ENCODE data around the gene DUS2. TPM values are rescaled to one million over a fixed set of nuclear protein-coding genes. Genes with fewer than 3 reads are reported as not detected.

DUS2 gene
- total RNA-seq, 1 experiment from 2014 or later, result 27.9 TPM

DNA sequence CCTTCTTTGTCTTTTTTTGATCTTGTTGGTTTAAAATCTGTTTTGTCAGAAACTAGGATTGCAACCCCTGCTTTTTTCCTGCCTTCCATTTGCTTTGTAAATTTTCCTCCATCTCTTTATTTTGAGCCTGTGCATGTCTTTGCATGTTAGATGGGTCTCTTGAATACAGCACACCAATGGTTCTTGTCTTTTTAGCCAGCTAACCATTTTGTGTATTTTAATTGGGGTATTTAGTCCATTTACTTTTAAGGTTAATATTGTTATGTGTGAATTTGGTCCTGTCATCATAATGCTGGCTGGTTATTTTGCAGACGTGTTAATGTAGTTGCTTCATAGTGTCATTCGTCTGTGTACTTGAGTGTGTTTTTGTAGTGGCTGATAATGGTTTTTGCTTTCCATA is 88.3 kb downstream of the DUS2 start:
- Mint-ChIP-seq H3K9me3 (peaks cover 41% of the 10 kb centered on the region), H3K27me3 (ENCODE audit: low read depth) (no peaks in the 10 kb centered on the region; the same call in 1 of the 2 replicates), H3K4me3 (no peak overlapping the region), H3K36me3 (peaks cover 37% of the 10 kb centered on the region), H3K27ac (no peak overlapping the region), H3K4me1 (no peaks in the 10 kb centered on the region)
- no peak for ATAC-seq
- POLR2A ChIA-PET, result no interaction called here
- CTCF ChIA-PET, result no interaction called here
- no peak for DNase-seq (ENCODE audit: low spot score)
- TF ChIP-seq TCF7 (CRISPR knock-in tag; IDR thresholded peaks at IDR 0.05; ENCODE audit: low read depth), result no peak
- no peak for TF ChIP-seq NR3C1 (CRISPR knock-in tag; conservative IDR thresholded peaks at IDR 0.05; ENCODE audit: low read depth)
- TF ChIP-seq, protein P1, sequence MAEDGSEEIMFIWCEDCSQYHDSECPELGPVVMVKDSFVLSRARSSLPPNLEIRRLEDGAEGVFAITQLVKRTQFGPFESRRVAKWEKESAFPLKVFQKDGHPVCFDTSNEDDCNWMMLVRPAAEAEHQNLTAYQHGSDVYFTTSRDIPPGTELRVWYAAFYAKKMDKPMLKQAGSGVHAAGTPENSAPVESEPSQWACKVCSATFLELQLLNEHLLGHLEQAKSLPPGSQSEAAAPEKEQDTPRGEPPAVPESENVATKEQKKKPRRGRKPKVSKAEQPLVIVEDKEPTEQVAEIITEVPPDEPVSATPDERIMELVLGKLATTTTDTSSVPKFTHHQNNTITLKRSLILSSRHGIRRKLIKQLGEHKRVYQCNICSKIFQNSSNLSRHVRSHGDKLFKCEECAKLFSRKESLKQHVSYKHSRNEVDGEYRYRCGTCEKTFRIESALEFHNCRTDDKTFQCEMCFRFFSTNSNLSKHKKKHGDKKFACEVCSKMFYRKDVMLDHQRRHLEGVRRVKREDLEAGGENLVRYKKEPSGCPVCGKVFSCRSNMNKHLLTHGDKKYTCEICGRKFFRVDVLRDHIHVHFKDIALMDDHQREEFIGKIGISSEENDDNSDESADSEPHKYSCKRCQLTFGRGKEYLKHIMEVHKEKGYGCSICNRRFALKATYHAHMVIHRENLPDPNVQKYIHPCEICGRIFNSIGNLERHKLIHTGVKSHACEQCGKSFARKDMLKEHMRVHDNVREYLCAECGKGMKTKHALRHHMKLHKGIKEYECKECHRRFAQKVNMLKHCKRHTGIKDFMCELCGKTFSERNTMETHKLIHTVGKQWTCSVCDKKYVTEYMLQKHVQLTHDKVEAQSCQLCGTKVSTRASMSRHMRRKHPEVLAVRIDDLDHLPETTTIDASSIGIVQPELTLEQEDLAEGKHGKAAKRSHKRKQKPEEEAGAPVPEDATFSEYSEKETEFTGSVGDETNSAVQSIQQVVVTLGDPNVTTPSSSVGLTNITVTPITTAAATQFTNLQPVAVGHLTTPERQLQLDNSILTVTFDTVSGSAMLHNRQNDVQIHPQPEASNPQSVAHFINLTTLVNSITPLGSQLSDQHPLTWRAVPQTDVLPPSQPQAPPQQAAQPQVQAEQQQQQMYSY (CRISPR knock-in tag; IDR thresholded peaks at IDR 0.05), result no peak
- TF ChIP-seq, protein P2, sequence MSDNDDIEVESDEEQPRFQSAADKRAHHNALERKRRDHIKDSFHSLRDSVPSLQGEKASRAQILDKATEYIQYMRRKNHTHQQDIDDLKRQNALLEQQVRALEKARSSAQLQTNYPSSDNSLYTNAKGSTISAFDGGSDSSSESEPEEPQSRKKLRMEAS (CRISPR knock-in tag; IDR thresholded peaks at IDR 0.05), result no peak
- no peak for TF ChIP-seq SMAD3 (CRISPR knock-in tag; IDR thresholded peaks at IDR 0.05; ENCODE audit: borderline replicate concordance)
- no peak for TF ChIP-seq ZNF263 (CRISPR knock-in tag; IDR thresholded peaks at IDR 0.05; ENCODE audit: low read depth)
- TF ChIP-seq, protein P3, sequence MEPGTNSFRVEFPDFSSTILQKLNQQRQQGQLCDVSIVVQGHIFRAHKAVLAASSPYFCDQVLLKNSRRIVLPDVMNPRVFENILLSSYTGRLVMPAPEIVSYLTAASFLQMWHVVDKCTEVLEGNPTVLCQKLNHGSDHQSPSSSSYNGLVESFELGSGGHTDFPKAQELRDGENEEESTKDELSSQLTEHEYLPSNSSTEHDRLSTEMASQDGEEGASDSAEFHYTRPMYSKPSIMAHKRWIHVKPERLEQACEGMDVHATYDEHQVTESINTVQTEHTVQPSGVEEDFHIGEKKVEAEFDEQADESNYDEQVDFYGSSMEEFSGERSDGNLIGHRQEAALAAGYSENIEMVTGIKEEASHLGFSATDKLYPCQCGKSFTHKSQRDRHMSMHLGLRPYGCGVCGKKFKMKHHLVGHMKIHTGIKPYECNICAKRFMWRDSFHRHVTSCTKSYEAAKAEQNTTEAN (CRISPR knock-in tag; IDR thresholded peaks at IDR 0.05), result no peak
- TF ChIP-seq, protein P4, sequence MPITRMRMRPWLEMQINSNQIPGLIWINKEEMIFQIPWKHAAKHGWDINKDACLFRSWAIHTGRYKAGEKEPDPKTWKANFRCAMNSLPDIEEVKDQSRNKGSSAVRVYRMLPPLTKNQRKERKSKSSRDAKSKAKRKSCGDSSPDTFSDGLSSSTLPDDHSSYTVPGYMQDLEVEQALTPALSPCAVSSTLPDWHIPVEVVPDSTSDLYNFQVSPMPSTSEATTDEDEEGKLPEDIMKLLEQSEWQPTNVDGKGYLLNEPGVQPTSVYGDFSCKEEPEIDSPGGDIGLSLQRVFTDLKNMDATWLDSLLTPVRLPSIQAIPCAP (CRISPR knock-in tag; IDR thresholded peaks at IDR 0.05), result no peak
- TF ChIP-seq ZNF423 (CRISPR knock-in tag; IDR thresholded peaks at IDR 0.05), result no peak
- TF ChIP-seq TEAD1 (CRISPR knock-in tag; IDR thresholded peaks at IDR 0.05), result no peak
- TF ChIP-seq ESRRA (CRISPR knock-in tag; IDR thresholded peaks at IDR 0.05; ENCODE audit: borderline replicate concordance), result no peak
- TF ChIP-seq, protein P5, sequence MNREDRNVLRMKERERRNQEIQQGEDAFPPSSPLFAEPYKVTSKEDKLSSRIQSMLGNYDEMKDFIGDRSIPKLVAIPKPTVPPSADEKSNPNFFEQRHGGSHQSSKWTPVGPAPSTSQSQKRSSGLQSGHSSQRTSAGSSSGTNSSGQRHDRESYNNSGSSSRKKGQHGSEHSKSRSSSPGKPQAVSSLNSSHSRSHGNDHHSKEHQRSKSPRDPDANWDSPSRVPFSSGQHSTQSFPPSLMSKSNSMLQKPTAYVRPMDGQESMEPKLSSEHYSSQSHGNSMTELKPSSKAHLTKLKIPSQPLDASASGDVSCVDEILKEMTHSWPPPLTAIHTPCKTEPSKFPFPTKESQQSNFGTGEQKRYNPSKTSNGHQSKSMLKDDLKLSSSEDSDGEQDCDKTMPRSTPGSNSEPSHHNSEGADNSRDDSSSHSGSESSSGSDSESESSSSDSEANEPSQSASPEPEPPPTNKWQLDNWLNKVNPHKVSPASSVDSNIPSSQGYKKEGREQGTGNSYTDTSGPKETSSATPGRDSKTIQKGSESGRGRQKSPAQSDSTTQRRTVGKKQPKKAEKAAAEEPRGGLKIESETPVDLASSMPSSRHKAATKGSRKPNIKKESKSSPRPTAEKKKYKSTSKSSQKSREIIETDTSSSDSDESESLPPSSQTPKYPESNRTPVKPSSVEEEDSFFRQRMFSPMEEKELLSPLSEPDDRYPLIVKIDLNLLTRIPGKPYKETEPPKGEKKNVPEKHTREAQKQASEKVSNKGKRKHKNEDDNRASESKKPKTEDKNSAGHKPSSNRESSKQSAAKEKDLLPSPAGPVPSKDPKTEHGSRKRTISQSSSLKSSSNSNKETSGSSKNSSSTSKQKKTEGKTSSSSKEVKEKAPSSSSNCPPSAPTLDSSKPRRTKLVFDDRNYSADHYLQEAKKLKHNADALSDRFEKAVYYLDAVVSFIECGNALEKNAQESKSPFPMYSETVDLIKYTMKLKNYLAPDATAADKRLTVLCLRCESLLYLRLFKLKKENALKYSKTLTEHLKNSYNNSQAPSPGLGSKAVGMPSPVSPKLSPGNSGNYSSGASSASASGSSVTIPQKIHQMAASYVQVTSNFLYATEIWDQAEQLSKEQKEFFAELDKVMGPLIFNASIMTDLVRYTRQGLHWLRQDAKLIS (CRISPR knock-in tag; IDR thresholded peaks at IDR 0.05; ENCODE audit: borderline replicate concordance), result no peak
- TF ChIP-seq MYBL2 (CRISPR knock-in tag; IDR thresholded peaks at IDR 0.05), result no peak
- no peak for TF ChIP-seq ZNF317 (CRISPR knock-in tag; IDR thresholded peaks at IDR 0.05; ENCODE audit: borderline replicate concordance, low read depth)
- no peak for TF ChIP-seq NR2C2 (CRISPR knock-in tag; IDR thresholded peaks at IDR 0.05)
